Measurements from ENCODE around the gene SLC22A7.

DNA sequence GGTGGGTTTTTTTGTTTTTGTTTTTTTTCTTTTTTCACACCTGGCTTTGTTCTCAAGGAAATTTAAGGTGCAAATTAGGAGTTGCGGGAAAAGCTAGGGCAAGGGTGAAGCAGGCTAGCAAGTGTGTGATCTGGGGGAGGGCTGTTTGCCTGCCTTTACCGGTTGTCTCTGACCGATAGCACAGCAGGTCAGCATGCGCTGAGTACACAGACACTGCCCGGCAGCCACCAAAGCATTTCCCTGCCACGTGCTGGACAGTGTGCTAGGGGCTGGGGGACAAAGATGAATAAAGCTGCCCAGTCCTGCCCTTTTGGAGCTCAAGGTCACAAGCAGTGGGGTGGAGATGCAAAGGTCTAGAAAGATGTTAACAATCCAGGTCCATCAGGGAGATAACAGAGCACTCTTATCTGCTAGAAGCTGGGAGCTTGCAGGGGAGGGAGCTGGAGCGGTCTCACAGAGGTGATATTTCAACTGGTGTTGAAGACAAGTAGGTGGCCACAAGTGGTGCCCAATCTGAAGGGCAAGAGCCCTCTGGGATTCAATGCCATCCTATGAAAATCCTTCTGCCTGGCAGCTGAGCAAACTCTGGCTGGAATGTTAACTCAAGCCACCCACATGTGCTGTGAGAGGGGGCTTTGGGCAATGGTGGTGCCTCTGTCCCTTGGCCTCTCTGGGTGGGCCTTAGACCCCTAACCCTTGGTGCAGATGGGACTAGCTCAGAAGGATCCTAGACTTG, 30.3 kb upstream of the SLC22A7 start:
- no peak for TF ChIP-seq EZH2phosphoT487 (IDR thresholded peaks at IDR 0.05; ENCODE audit: insufficient read depth, low read depth)
- TF ChIP-seq EZH2 (IDR thresholded peaks at IDR 0.05; ENCODE audit: insufficient read depth, poor library complexity, severe bottlenecking), result no peak
